Activated CD8-positive, alpha-beta T cell treated with anti-CD3 and anti-CD28 coated beads for 36 hours (primary cell): ENCODE measurements around the gene PTPRG. TPM values are rescaled to one million over a fixed set of nuclear protein-coding genes. Genes with fewer than 3 reads are reported as not detected.

Source experiments
- ATAC-seq: fragments of 200-7000 bp; cut with Tn5 transposase; one replicate; pipeline ENCODE4 v1.10.0; 2021; ENCODE audit warnings: mild to moderate bottlenecking, moderate library complexity
- CTCF ChIA-PET: fragments of 350-600 bp; sonication (Branson Sonifier 250); formaldehyde crosslinking; loops from one replicate; lab custom pipeline; 2021; ENCODE audit warnings: antibody characterized with exemption; lab: Charles Lee
- POLR2A ChIA-PET: fragments of 350-600 bp; sonication (Branson Sonifier 250); formaldehyde crosslinking; loops from one replicate; lab custom pipeline; 2021; ENCODE audit warnings: antibody characterized with exemption; lab: Charles Lee
- DNase-seq: peaks from one replicate; pipeline ENCODE4 v3.0.0-alpha.2; 2020
- H3K27ac Mint-ChIP-seq: one replicate; pipeline ENCODE4 v1.8.0; 2021; ENCODE audit warnings: mild to moderate bottlenecking, mixed read lengths
- H3K27me3 Mint-ChIP-seq: one replicate; pipeline ENCODE4 v1.8.0; 2021; ENCODE audit warnings: mixed read lengths
- H3K36me3 Mint-ChIP-seq: one replicate; pipeline ENCODE4 v1.8.0; 2021; ENCODE audit warnings: low read depth, mixed read lengths
- H3K4me1 Mint-ChIP-seq: one replicate; pipeline ENCODE4 v1.8.0; 2021; ENCODE audit warnings: low read depth, mixed read lengths
- H3K4me3 Mint-ChIP-seq: one replicate; pipeline ENCODE4 v1.8.0; 2021; ENCODE audit warnings: mild to moderate bottlenecking, moderate library complexity, mixed read lengths
- H3K9me3 Mint-ChIP-seq: one replicate; pipeline ENCODE4 v1.8.0; 2021; ENCODE audit warnings: mixed read lengths
- CTCF ChIP-seq: fragments of 200-600 bp; IDR thresholded peaks from one replicate; pipeline ENCODE4 v1.8.0; 2022; ENCODE audit warnings: antibody characterized with exemption, mild to moderate bottlenecking
- intact Hi-C: fragments of 100-400 bp; cut with micrococcal nuclease; formaldehyde crosslinking; loops from one replicate; pipeline ENCODE4 v1.10.0; 2022
- total RNA-seq, 2 experiments: library from RNA; stranded (reverse); gene quantifications; one replicate each; pipeline ENCODE4 v1.2.3, GENCODE V29; 2021

PTPRG gene
- total RNA-seq, 2 experiments from 2014 or later, result not detected

DNA sequence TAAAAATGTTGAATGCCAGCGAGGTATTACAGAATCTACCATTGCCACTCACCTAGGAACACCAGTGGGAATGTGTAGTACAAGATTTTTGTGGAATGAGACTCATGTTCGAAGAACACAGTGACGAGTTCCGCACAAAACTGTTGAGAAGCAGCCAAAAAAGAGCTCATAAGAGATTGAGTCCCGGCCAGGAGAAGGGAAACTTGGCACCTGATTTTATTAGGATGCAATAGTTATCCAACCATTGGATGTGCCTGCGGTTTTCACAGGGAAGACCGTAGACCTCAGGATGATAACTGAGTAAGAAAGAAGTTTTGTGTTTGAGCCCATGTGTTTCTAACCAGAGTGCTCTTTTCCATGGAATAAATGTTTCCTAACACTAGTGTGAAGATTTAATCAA lies 88.9 kb downstream of the PTPRG start:
- H3K27ac Mint-ChIP-seq, result no peak overlapping the region
- ChIA-PET POLR2A (interaction anchor here (1.0 kb wide), 1 partner anchor 13 kb away, joined by 3 read pairs; no protein-coding TSS in a partner anchor), CTCF (no interaction called here)
- H3K4me1 Mint-ChIP-seq, result no peaks in the 10 kb centered on the region
- no peak for TF ChIP-seq CTCF
- DNase-seq (no peak), ATAC-seq (no peak)
- H3K36me3 Mint-ChIP-seq, result no peaks in the 10 kb centered on the region
- H3K9me3 Mint-ChIP-seq, result no peaks in the 10 kb centered on the region
- no peak overlapping the region for H3K4me3 Mint-ChIP-seq
- no peaks in the 10 kb centered on the region for H3K27me3 Mint-ChIP-seq
- intact Hi-C loops, result no loop called here

- no peak overlapping the region for H3K27ac Mint-ChIP-seq
- H3K4me1 Mint-ChIP-seq, result no peaks in the 10 kb centered on the region
- POLR2A ChIA-PET, result interaction anchor here (1.0 kb wide), 1 partner anchor 12 kb away, joined by 3 read pairs; no protein-coding TSS in a partner anchor
- no peaks in the 10 kb centered on the region for H3K9me3 Mint-ChIP-seq
- no peaks in the 10 kb centered on the region for H3K27me3 Mint-ChIP-seq
- H3K36me3 Mint-ChIP-seq, result no peaks in the 10 kb centered on the region
- CTCF ChIA-PET, result no interaction called here
- intact Hi-C loops, result no loop called here
- H3K4me3 Mint-ChIP-seq, result no peak overlapping the region
- no peak for DNase-seq
- no peak for ATAC-seq
- TF ChIP-seq CTCF, result no peak
These were observed 89.5 kb downstream of the PTPRG start for GRCh38 chr3:61650719-61651410.

GRCh38 chr3:61657689-61658088 lies 96.3 kb downstream of the PTPRG start:
- H3K36me3 Mint-ChIP-seq, result no peaks in the 10 kb centered on the region
- TF ChIP-seq CTCF, result no peak
- no peaks in the 10 kb centered on the region for H3K9me3 Mint-ChIP-seq
- ChIA-PET POLR2A (no interaction called here), CTCF (no interaction called here)
- DNase-seq (no peak), ATAC-seq (no peak)
- no peak overlapping the region for H3K4me3 Mint-ChIP-seq
- no peaks in the 10 kb centered on the region for H3K4me1 Mint-ChIP-seq
- intact Hi-C loops, result no loop called here
- H3K27ac Mint-ChIP-seq, result no peak overlapping the region
- H3K27me3 Mint-ChIP-seq, result no peaks in the 10 kb centered on the region

DNA sequence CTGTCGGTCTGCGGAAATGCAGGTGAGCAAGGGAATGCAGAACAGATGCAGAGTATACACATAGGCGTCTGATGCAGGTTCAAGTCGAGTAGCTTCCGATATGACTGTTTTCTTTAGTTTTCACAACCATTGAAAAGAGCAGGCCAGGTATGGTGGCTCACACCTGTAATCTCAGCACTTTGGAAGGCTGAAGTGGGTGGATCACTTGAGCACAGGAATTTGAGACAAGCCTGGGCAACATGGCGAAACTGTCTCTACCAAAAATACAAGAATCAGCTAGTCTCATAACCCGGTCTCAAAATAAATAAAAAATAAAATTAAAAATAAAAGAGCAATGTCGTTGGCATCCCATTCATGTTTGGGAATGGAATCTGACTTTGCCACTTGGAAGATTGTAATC lies 101.5 kb downstream of the PTPRG start:
- POLR2A ChIA-PET, result interaction anchor here (0.8 kb wide), 1 partner anchor 12 kb away, joined by 3 read pairs; no protein-coding TSS in a partner anchor
- no peak for DNase-seq
- Mint-ChIP-seq H3K9me3 (no peaks in the 10 kb centered on the region), H3K27me3 (no peaks in the 10 kb centered on the region), H3K36me3 (no peaks in the 10 kb centered on the region), H3K27ac (no peak overlapping the region), H3K4me1 (no peaks in the 10 kb centered on the region), H3K4me3 (no peak overlapping the region)
- intact Hi-C loops, result no loop called here
- no peak for TF ChIP-seq CTCF
- no peak for ATAC-seq
- CTCF ChIA-PET, result no interaction called here

DNA sequence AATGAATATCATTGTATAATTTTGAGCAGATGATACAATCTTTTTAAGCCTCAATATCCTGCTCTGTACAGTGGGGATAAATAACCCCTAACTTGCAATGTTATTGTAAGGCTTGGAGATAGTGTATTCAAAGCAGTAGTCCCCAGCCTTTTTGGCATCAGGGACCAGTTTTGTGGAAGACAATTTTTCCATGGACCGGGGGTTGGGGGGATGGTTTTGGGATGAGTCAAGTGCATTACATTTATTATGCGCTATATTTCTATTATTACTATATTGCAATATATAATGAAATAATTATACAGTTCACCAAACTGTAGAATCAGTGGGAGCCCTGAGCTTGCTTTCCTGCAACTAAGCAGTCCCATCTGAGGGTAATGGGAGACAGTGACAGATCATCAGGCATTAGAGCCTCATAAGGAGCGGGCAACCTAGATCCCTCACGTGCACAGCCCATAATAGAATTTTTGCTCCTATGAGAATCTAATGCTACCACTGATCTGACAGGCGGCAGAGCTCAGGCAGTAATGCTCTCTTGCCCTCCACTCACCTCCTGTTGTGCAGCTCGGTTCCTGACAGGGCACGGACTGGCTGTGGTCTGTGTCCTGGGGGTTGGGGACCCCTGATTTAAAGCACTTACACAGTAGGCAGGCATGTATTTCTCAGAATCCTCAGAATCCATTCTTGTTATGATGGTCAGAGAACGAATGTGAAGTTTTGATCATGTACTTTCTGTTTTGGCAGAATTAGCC lies 102.2 kb downstream of the PTPRG start:
- Mint-ChIP-seq H3K36me3 (no peaks in the 10 kb centered on the region), H3K9me3 (no peaks in the 10 kb centered on the region), H3K27ac (no peak overlapping the region), H3K4me3 (no peak overlapping the region), H3K4me1 (no peaks in the 10 kb centered on the region), H3K27me3 (no peaks in the 10 kb centered on the region)
- POLR2A ChIA-PET, result interaction anchor here (0.8 kb wide), 1 partner anchor 13 kb away, joined by 3 read pairs; no protein-coding TSS in a partner anchor
- no peak for TF ChIP-seq CTCF
- intact Hi-C loops, result no loop called here
- CTCF ChIA-PET, result no interaction called here
- DNase-seq, result no peak
- ATAC-seq, result no peak
